Thoracic aorta (tissue), 2 donors: ENCODE measurements around the gene ENTPD2. TPM values are rescaled to one million over a fixed set of nuclear protein-coding genes. Genes with fewer than 3 reads are reported as not detected.

Experiments
- ATAC-seq: fragments of 150-250 bp; one replicate; pipeline ENCODE4 v1.8.0; 2017; ENCODE audit warnings: low read depth; ENCODE audit not compliant: insufficient number of reproducible peaks, low FRiP score
- DNase-seq: peaks from one replicate; pipeline ENCODE4 v3.0.0-alpha.2; 2020; ENCODE audit warnings: low spot score
- H3K27ac ChIP-seq, 2 donors: fragments of 200-600 bp; sonication (generic); 1 replicate in 1 of 2; 2 replicates in 1 of 2; pipeline ENCODE4 v1.5.1; 2016; ENCODE audit warnings: mild to moderate bottlenecking in 2 of 2, moderate library complexity in 2 of 2
- H3K27me3 ChIP-seq: fragments of 200-600 bp; sonication (generic); replicated peaks from 2 replicates; pipeline ENCODE4 v1.6.0; 2016; ENCODE audit warnings: mild to moderate bottlenecking; ENCODE audit not compliant: insufficient read depth
- H3K36me3 ChIP-seq: fragments of 200-600 bp; sonication (generic); one replicate; pipeline ENCODE4 v1.5.1; 2016
- H3K4me1 ChIP-seq, 2 donors: fragments of 200-600 bp; sonication (generic); 1 replicate in 1 of 2; 2 replicates in 1 of 2; pipeline versions ENCODE4 v1.5.1 to v1.6.0; 2016; ENCODE audit warnings: low read depth in 2 of 2, mild to moderate bottlenecking in 1 of 2; ENCODE audit not compliant: control insufficient read depth in 1 of 2
- H3K4me3 ChIP-seq: fragments of 200-600 bp; sonication (generic); 2 replicates; pipeline ENCODE4 v1.5.1; 2016; ENCODE audit warnings: mild to moderate bottlenecking
- H3K9me3 ChIP-seq: fragments of 200-600 bp; sonication (generic); 2 replicates; pipeline ENCODE4 v1.5.1; 2016
- CTCF ChIP-seq: fragments of 200-600 bp; sonication (generic); IDR thresholded peaks from one replicate; pipeline ENCODE4 v1.5.1; 2019; ENCODE audit warnings: antibody characterized with exemption
- total RNA-seq, 2 donors: library from RNA; depleted of rRNA; stranded (reverse); fragments of >200 nt; gene quantifications; one replicate each; pipeline versions ENCODE4 v1.1.0 to v1.2.3, GENCODE V29; 2016

Gene ENTPD2
- total RNA-seq, 2 donors from 2014 or later = 0.92 to 0.95 TPM

- Histone ChIP-seq H3K36me3 (no peaks in the 10 kb centered on the region), H3K27ac (no peak overlapping the region), H3K4me1 (peaks cover 20 to 30% of the 10 kb centered on the region in 2 donors), H3K4me3 (no peak overlapping the region), H3K9me3 (no peaks in the 10 kb centered on the region), H3K27me3 (no peaks in the 10 kb centered on the region)
- DNase-seq (no peak), ATAC-seq (no peak)
- no peak for TF ChIP-seq CTCF
These were observed 23.9 kb downstream of the ENTPD2 start for GRCh38 chr9:137030006-137030405.

- H3K9me3 ChIP-seq = no peaks in the 10 kb centered on the region
- H3K27me3 ChIP-seq = no peaks in the 10 kb centered on the region
- H3K36me3 ChIP-seq = no peaks in the 10 kb centered on the region
- H3K4me3 ChIP-seq = peak overlapping the region; percentile 92
- peak; percentile 88 for TF ChIP-seq CTCF
- no peak overlapping the region for H3K27ac ChIP-seq
- ATAC-seq (peak; percentile 16), DNase-seq (no peak)
- peaks cover 20 to 30% of the 10 kb centered on the region in 2 donors for H3K4me1 ChIP-seq
These were observed 24.6 kb downstream of the ENTPD2 start for GRCh38 chr9:137029058-137029936.

GRCh38 chr9:137028263-137029057, 25.4 kb downstream of the ENTPD2 start:
- H3K27me3 ChIP-seq = no peaks in the 10 kb centered on the region
- no peaks in the 10 kb centered on the region for H3K9me3 ChIP-seq
- peak; percentile 40 for ATAC-seq
- H3K4me1 ChIP-seq = peaks cover 20 to 30% of the 10 kb centered on the region in 2 donors
- peak overlapping the region; percentile 92 for H3K4me3 ChIP-seq
- no peak for TF ChIP-seq CTCF
- no peaks in the 10 kb centered on the region for H3K36me3 ChIP-seq
- no peak for DNase-seq
- no peak overlapping the region for H3K27ac ChIP-seq

GRCh38 chr9:137027369-137028262, 26.2 kb downstream of the ENTPD2 start, which contains the start of gene ABCA2:
Gene ABCA2, minus strand, starts transcription at chr9:137028237. Its CDS starts 97 bp downstream, at chr9:137028140.
- Histone ChIP-seq H3K4me3 (peak within 1 kb of the TSS; percentile 92), H3K36me3 (no peaks in the 10 kb centered on the region), H3K27ac (peak within 1 kb of the TSS in 1 of 2 donors; percentile 34), H3K4me1 (peaks cover 20 to 30% of the 10 kb centered on the region in 2 donors), H3K27me3 (no peaks in the 10 kb centered on the region), H3K9me3 (no peaks in the 10 kb centered on the region)
- DNase-seq = no peak
- peak; percentile 27 for ATAC-seq
- TF ChIP-seq CTCF = no peak
